ENCODE data around the gene CAMSAP1.
"Not testable (repeated sequence)": the region's sequence is repeated elsewhere in the genome, so short reads cannot be mapped to it uniquely, and the experiment has no call there.

CAMSAP1 gene

DNA sequence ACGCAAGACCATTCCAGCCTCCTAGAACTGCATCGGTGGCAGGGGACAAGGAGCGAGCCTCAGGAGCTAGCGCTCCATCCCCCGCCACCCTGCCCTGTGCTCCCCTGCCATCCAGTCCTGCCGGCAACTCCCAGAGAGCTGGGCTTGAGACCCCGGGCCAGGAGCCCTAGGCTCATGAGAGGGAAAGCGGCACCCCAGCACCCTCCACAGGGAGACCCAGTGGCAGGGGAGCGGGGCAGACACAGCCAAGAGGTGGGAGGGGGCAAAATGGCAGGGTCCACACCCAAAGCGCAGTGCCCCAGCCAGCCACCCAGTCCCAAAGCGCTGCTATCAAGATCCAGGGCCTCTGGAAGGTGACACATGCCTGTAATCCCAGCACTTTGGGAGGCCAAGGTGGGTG lies 41.1 kb upstream of the CAMSAP1 start:
- no peak overlapping the region for H3K27ac ChIP-seq (ENCODE audit: low read depth, low read length, severe bottlenecking)
- whole genome bisulfite sequencing, 2 experiments (ENCODE audit: insufficient coverage in 2 of 2): 85% methylated on average over 9 to 10 of the region's 11 CpGs
- H3K4me3 ChIP-seq (ENCODE audit: extremely low read depth, insufficient read depth, low read length, poor library complexity, severe bottlenecking): no peak overlapping the region
- peaks cover 78% of the 10 kb centered on the region for H3K36me3 ChIP-seq (ENCODE audit: control insufficient read depth, insufficient read depth, low read length)
- peaks cover 32% of the 10 kb centered on the region for H3K4me1 ChIP-seq (ENCODE audit: control insufficient read depth, insufficient read depth, low read length, poor library complexity, severe bottlenecking)
- H3K9me3 ChIP-seq (ENCODE audit: control insufficient read depth, low read length): no peaks in the 10 kb centered on the region

DNA sequence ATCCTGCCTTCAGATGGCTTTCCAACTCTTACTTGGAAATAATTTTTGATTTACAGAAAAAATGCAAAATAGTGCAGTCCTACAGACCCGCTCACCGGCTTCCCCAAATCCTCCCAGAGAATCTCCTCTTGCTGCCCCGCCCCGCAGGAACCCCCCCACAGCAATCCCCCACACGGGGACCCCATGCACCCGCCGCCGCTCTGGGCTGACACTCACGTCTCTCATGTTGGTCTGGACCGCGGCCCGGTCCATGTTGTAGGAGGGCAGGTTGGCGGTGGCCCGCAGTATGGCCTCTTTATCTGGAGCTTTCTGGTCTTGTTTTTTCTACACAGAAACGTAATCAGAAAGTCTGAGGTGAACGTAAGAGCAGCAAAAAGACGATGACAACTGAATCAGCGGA lies 40.2 kb upstream of the CAMSAP1 start:
- Histone ChIP-seq H3K36me3 (ENCODE audit: control insufficient read depth, insufficient read depth, low read length) (peaks cover 77% of the 10 kb centered on the region), H3K4me3 (ENCODE audit: extremely low read depth, insufficient read depth, low read length, poor library complexity, severe bottlenecking) (no peak overlapping the region), H3K27ac (ENCODE audit: low read depth, low read length, severe bottlenecking) (no peak overlapping the region), H3K9me3 (ENCODE audit: control insufficient read depth, low read length) (no peaks in the 10 kb centered on the region), H3K4me1 (ENCODE audit: control insufficient read depth, insufficient read depth, low read length, poor library complexity, severe bottlenecking) (peaks cover 27% of the 10 kb centered on the region)
- WGBS, 2 experiments (ENCODE audit: insufficient coverage in 2 of 2): 97% methylated on average over 12 to 16 of the region's 18 CpGs

DNA sequence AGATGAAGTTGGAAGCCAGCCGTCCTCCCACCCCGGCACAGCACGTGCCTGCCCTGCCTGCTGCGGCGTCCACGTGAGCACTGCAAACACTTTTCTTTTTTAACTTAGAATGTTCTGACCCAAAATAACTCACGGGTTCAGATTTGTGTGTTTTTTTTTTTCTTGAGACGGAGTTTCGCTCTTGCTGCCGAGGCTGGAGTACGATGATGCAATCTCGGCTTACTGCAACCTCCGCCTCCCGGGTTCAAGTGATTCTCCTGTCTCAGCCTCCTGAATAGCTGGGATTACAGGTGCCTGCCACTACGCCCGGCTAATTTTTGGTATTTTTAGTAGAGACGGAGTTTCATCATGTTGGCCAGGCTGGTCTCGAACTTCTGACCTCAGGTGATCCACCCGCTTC lies 39.8 kb upstream of the CAMSAP1 start:
- H3K9me3 ChIP-seq (ENCODE audit: control insufficient read depth, low read length): not testable (repeated sequence)

DNA sequence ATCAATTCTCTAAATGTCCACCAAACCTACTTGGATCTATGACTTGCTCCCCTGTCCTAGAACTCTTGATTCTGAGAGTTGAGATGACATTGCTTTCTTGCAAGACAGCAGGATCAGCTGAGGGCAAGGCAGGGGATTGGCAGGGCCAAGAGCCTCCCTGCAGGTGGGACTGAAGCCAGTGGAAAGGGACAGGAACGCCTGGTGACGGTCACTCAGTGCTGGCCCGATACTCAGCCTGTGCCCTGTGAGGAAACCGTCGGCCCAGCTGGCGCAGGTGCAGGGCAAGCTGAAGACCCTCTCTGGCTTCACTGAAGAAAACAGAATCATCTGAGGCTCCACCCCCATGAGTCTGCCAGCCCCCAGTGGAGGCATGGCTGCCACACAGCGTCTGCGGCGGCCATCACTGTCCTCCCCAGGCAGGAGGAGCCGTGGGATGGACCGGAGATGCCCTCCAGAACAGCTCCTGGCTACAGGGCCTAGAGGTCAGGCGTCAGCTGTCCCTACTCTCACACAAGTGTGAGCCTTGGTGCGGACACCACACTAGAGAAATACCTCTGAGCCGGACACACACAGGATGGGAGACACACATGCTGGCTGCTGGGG lies 39.1 kb upstream of the CAMSAP1 start:
- Histone ChIP-seq H3K27ac (ENCODE audit: low read depth, low read length, severe bottlenecking) (no peak overlapping the region), H3K36me3 (ENCODE audit: control insufficient read depth, insufficient read depth, low read length) (peaks cover 75% of the 10 kb centered on the region), H3K4me1 (ENCODE audit: control insufficient read depth, insufficient read depth, low read length, poor library complexity, severe bottlenecking) (peaks cover 25% of the 10 kb centered on the region), H3K4me3 (ENCODE audit: extremely low read depth, insufficient read depth, low read length, poor library complexity, severe bottlenecking) (no peak overlapping the region), H3K9me3 (ENCODE audit: control insufficient read depth, low read length) (no peaks in the 10 kb centered on the region)
- 96 to 97% methylated on average over 12 to 14 of the region's 14 CpGs for WGBS, 2 experiments (ENCODE audit: insufficient coverage in 2 of 2)

More for the DNA sequence above, 39.8 kb upstream of the CAMSAP1 start:
- H3K4me3 ChIP-seq (ENCODE audit: extremely low read depth, insufficient read depth, low read length, poor library complexity, severe bottlenecking); H3K27ac ChIP-seq (ENCODE audit: low read depth, low read length, severe bottlenecking): not testable (repeated sequence)
- 97% methylated on average over 17 to 18 of the region's 19 CpGs for WGBS, 2 experiments (ENCODE audit: insufficient coverage in 2 of 2)
- peaks cover 75% of the 10 kb centered on the region for H3K36me3 ChIP-seq (ENCODE audit: control insufficient read depth, insufficient read depth, low read length)
- peaks cover 25% of the 10 kb centered on the region for H3K4me1 ChIP-seq (ENCODE audit: control insufficient read depth, insufficient read depth, low read length, poor library complexity, severe bottlenecking)

DNA sequence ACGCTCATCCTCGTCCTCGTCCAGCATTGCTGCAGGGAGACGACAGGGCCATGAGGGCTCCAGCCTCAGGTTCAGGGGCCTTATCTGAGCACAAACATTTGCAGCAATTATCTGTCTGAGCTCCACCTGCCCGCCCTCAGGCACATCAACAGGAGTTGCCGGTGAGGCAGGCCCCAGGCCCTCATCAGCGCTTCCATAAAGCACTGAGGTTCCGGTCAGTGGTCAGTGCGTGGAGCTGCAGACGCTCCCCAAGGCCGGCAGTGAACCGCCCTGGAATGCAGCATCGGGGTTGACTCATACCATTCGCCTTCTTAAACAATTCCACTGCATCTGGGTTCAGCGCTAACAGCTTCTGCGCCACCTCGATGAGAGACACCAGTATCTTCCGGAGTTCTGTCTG lies 38.6 kb upstream of the CAMSAP1 start:
- Histone ChIP-seq H3K4me3 (ENCODE audit: extremely low read depth, insufficient read depth, low read length, poor library complexity, severe bottlenecking) (no peak overlapping the region), H3K36me3 (ENCODE audit: control insufficient read depth, insufficient read depth, low read length) (peaks cover 71% of the 10 kb centered on the region), H3K27ac (ENCODE audit: low read depth, low read length, severe bottlenecking) (no peak overlapping the region), H3K4me1 (ENCODE audit: control insufficient read depth, insufficient read depth, low read length, poor library complexity, severe bottlenecking) (peaks cover 25% of the 10 kb centered on the region), H3K9me3 (ENCODE audit: control insufficient read depth, low read length) (no peaks in the 10 kb centered on the region)
- 94 to 96% methylated on average over 17 to 18 of the region's 18 CpGs for WGBS, 2 experiments (ENCODE audit: insufficient coverage in 2 of 2)

DNA sequence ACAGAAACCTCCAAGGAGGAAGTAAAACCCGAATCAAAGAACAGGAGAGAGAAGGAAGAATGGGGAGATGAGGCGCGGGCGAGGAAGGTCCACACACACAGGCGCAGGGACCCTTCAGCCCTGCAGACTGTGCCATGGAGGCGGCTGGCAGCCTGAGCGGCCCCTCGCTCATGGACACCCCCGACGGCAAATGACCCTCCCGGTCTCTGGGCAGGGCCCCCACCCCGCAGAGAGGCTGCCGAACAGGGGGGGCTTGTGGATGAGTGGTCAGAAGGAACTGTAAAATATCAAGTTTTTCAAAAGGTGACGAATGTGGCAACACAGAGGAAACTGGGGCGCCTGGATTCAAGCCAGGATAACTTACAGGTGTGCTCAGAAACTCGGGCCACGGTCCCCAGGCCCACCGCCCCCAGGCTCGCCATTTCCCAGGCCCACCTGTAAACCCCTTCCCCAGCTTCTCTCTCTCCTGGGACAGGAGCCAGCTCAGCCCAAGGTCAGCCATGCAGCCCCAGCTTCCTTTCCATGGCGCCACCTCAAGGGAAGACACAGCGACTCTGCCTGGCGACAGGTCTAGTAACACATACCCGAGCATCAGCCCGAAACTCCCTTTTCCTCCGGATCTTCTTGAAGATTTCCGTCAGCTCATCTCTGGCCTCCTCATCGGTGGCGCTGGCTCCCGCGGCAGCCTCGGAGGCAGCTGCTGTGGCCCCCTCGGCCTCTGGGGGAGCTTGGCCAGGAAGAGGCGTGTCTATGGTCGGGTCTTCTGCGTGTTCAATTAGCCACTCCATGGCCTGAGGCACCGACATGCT lies 37.3 kb upstream of the CAMSAP1 start:
- Histone ChIP-seq H3K4me1 (ENCODE audit: control insufficient read depth, insufficient read depth, low read length, poor library complexity, severe bottlenecking) (peaks cover 19% of the 10 kb centered on the region), H3K36me3 (ENCODE audit: control insufficient read depth, insufficient read depth, low read length) (peaks cover 69% of the 10 kb centered on the region), H3K9me3 (ENCODE audit: control insufficient read depth, low read length) (no peaks in the 10 kb centered on the region), H3K4me3 (ENCODE audit: extremely low read depth, insufficient read depth, low read length, poor library complexity, severe bottlenecking) (no peak overlapping the region), H3K27ac (ENCODE audit: low read depth, low read length, severe bottlenecking) (no peak overlapping the region)
- WGBS, 2 experiments (ENCODE audit: insufficient coverage in 2 of 2): 94% methylated on average over 36 of the region's 36 CpGs

DNA sequence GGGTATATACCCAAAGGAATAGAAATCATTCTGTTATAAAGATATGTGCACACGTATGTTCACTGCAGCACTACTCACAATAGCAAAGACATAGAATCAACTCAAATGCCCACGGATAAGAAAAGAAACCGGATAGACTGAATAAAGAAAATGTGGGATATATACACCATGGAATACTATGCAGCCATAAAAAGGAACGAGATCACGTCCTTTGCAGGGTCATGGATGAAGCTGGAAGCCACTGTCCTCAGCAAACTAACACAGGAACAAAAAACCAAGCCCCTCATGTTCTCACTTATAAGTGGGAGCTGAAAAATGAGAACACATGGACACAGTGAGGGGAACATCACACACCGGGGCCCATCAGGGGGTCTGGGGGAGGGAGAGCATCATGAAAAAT lies 36.3 kb upstream of the CAMSAP1 start:
- not testable (repeated sequence) for H3K27ac ChIP-seq (ENCODE audit: low read depth, low read length, severe bottlenecking); H3K4me3 ChIP-seq (ENCODE audit: extremely low read depth, insufficient read depth, low read length, poor library complexity, severe bottlenecking); H3K9me3 ChIP-seq (ENCODE audit: control insufficient read depth, low read length)
- 100% methylated on average over 3 of the region's 6 CpGs; no CpG with 5 or more reads in 1 of the 2 experiments for WGBS, 2 experiments (ENCODE audit: insufficient coverage in 2 of 2)
- Histone ChIP-seq H3K4me1 (ENCODE audit: control insufficient read depth, insufficient read depth, low read length, poor library complexity, severe bottlenecking) (peaks cover 10% of the 10 kb centered on the region), H3K36me3 (ENCODE audit: control insufficient read depth, insufficient read depth, low read length) (peaks cover 76% of the 10 kb centered on the region)

DNA sequence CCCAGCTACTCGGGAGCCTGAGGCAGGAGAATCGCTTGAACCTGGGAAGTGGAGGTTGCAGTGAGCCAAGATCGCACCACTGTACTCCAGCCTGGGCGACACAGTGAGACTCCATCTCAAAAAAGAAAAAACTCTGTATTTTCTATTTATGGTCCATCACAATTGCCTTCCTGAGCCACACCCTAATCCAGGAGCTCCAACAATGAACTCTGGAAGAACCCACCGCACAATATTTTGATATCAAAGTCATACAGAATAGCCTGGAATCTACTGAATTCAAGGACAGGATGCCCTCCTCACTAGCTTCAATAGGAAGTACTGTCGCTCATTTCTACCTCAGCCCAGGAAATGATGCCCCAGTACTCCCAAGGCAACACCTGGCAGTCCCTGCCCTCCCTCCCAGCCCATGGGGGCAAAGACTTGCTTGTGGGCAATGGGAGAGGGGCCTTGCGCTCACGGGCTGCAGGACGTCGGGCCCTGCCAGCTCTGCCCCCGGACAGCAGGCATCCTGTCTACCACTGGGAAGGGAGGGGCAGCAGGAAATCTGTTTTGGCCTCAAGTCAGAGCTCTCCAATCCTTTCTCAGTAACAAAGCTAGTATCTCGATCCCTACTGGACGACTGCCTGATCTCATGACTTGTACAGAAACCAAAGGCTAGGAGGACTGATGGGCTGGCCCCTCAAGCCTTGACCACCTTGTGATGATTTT lies 34.1 kb upstream of the CAMSAP1 start:
- H3K36me3 ChIP-seq (ENCODE audit: control insufficient read depth, insufficient read depth, low read length): peaks cover 81% of the 10 kb centered on the region
- 92 to 96% methylated on average over 9 to 11 of the region's 13 CpGs for WGBS, 2 experiments (ENCODE audit: insufficient coverage in 2 of 2)
- H3K9me3 ChIP-seq (ENCODE audit: control insufficient read depth, low read length): peaks cover 6% of the 10 kb centered on the region
- no peak overlapping the region for H3K27ac ChIP-seq (ENCODE audit: low read depth, low read length, severe bottlenecking)
- no peak overlapping the region for H3K4me3 ChIP-seq (ENCODE audit: extremely low read depth, insufficient read depth, low read length, poor library complexity, severe bottlenecking)
- H3K4me1 ChIP-seq (ENCODE audit: control insufficient read depth, insufficient read depth, low read length, poor library complexity, severe bottlenecking): peaks cover 6% of the 10 kb centered on the region

DNA sequence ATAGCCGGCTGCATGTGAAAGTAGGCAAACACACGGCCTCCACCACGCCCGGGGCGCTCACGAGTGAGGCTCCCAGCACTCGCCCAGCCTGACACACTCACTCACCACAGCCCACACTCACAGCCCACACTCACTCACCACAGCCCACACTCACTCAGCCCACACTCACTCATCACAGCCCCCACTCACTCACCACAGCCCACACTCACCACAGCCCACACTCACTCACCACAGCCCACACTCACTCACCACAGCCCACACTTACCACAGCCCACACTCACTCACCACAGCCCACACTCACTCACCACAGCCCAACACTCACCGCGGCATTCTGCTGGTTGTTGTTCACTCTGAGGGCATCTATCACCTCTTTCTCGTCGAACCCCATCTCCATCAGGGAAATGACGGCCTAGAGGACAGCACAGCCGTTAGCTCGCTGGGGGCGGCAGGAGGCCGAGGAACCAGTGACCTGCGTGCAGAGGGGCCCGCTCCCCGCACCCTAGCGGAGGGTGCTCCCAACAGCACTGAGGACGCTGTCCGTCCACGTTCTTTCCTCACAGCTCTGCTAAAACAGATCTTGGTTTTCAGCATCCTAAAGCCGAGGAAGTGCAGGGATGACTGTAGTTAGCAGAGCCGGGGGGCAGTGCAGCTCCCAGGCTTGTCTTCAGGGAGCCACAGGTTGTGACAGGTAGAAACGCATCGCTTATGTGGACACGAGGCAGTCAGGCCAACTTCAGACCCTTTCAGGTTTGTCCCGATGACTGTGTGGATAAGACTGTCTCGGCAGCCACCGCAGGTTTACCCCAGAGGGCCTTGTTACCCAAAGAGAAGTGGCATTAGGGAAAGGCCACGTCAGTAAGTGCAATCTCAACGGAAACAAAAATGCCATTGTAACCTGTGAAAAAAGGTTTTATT lies 32.3 kb upstream of the CAMSAP1 start:
- H3K9me3 ChIP-seq (ENCODE audit: control insufficient read depth, low read length): peaks cover 6% of the 10 kb centered on the region
- no peaks in the 10 kb centered on the region for H3K4me1 ChIP-seq (ENCODE audit: control insufficient read depth, insufficient read depth, low read length, poor library complexity, severe bottlenecking)
- no peak overlapping the region for H3K27ac ChIP-seq (ENCODE audit: low read depth, low read length, severe bottlenecking)
- peaks cover 76% of the 10 kb centered on the region for H3K36me3 ChIP-seq (ENCODE audit: control insufficient read depth, insufficient read depth, low read length)
- H3K4me3 ChIP-seq (ENCODE audit: extremely low read depth, insufficient read depth, low read length, poor library complexity, severe bottlenecking): no peak overlapping the region
- WGBS, 2 experiments (ENCODE audit: insufficient coverage in 2 of 2): 95 to 98% methylated on average over 29 to 30 of the region's 33 CpGs
